H4 (cell line): ENCODE data around the gene BAIAP2L2. TPM values are rescaled to one million over a fixed set of nuclear protein-coding genes. Genes with fewer than 3 reads are reported as not detected.

Source experiments
- DNase-seq: peaks from one replicate; pipeline ENCODE4 v3.0.0-alpha.2; 2015; ENCODE audit warnings: low spot score
- total RNA-seq: library from RNA; depleted of rRNA; stranded (reverse); fragments of >200 nt; shearing (Covaris generic); gene quantifications from 2 replicates; pipeline ENCODE4 v1.2.3, GENCODE V29; 2014

Gene BAIAP2L2
- total RNA-seq, 1 experiment from 2014 or later: not detected

GRCh38 chr22:38107692-38108515 is 2.6 kb downstream of the BAIAP2L2 start:
- no peak for DNase-seq

GRCh38 chr22:38106814-38107578 is 3.5 kb downstream of the BAIAP2L2 start:
- DNase-seq: no peak

GRCh38 chr22:38104084-38104483 is 6.4 kb downstream of the BAIAP2L2 start:
- no peak for DNase-seq

GRCh38 chr22:38103641-38104040 is 6.8 kb downstream of the BAIAP2L2 start:
- DNase-seq: no peak

GRCh38 chr22:38098410-38099249 is 11.9 kb downstream of the BAIAP2L2 start:
- no peak for DNase-seq

GRCh38 chr22:38097557-38098409 is 12.7 kb downstream of the BAIAP2L2 start:
- no peak for DNase-seq

GRCh38 chr22:38097058-38097457 is 13.4 kb downstream of the BAIAP2L2 start:
- no peak for DNase-seq

GRCh38 chr22:38089474-38089851 is 21.0 kb downstream of the BAIAP2L2 start:
- no peak for DNase-seq

GRCh38 chr22:38088629-38089473 is 21.6 kb downstream of the BAIAP2L2 start:
- no peak for DNase-seq

- DNase-seq: no peak
Observed at GRCh38 chr22:38087855-38088254, 22.6 kb downstream of the BAIAP2L2 start.

- DNase-seq: no peak
Observed at GRCh38 chr22:38086942-38087341, 23.5 kb downstream of the BAIAP2L2 start.

- no peak for DNase-seq
Observed at GRCh38 chr22:38086001-38086845, 24.3 kb downstream of the BAIAP2L2 start.

- no peak for DNase-seq
Observed at GRCh38 chr22:38085501-38085900, 25.0 kb downstream of the BAIAP2L2 start.

- DNase-seq: no peak
Observed at GRCh38 chr22:38085056-38085455, 25.4 kb downstream of the BAIAP2L2 start.

GRCh38 chr22:38083931-38084631 is 26.4 kb downstream of the BAIAP2L2 start, which contains the start of gene SLC16A8:
Gene SLC16A8, minus strand, starts transcription at chr22:38084184. Its CDS starts 1,311 bp downstream, at chr22:38082873.
- no peak for DNase-seq

- DNase-seq: no peak
Observed at GRCh38 chr22:38082986-38083710, 27.3 kb downstream of the BAIAP2L2 start.

- DNase-seq: no peak
Observed at GRCh38 chr22:38081941-38082828, 28.3 kb downstream of the BAIAP2L2 start.
